ENCODE measurements around the gene UBXN6. TPM values are rescaled to one million over a fixed set of nuclear protein-coding genes. Genes with fewer than 3 reads are reported as not detected.

UBXN6 gene
- total RNA-seq, 2 donors from 2014 or later: 31.2 to 36.9 TPM

DNA sequence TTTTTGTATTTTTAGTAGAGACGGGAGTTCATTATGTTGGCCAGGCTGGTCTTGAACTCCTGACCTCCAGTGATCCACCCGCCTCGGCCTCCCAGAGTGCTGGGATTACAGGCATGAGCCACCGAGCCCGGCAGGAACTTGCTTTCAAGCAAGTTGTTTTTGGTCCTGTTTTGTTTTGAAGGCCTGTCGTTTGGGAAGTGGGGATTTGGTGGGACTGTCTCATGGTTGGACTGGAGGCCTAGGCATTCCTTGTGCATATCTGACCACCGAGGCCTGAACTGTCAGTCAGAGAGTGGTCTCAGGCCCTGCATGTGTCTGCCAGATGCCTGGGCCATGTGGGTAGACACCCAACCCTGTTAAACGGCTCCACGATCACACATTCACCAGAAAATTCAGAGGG is 26.3 kb downstream of the UBXN6 start:
- peaks cover 77% of the 10 kb centered on the region for H3K36me3 Mint-ChIP-seq (ENCODE audit: low read depth)
- no peaks in the 10 kb centered on the region for H3K4me1 Mint-ChIP-seq
- Histone ChIP-seq H3K4me1 (ENCODE audit: control insufficient read depth, insufficient read depth, low read length) (no peaks in the 10 kb centered on the region), H3K9me3 (ENCODE audit: control insufficient read depth, low read length) (peaks cover 5% of the 10 kb centered on the region), H3K27ac (ENCODE audit: low read depth, low read length) (no peak overlapping the region), H3K27me3 (ENCODE audit: control insufficient read depth, insufficient read depth, low read length, poor library complexity, severe bottlenecking) (no peaks in the 10 kb centered on the region), H3K36me3 (ENCODE audit: control insufficient read depth, insufficient read depth, low read length) (peaks cover 68% of the 10 kb centered on the region), H3K9ac (ENCODE audit: extremely low read depth, low read length, poor library complexity, severe bottlenecking) (no peak overlapping the region), H3K4me3 (ENCODE audit: low read length) (no peak overlapping the region)
- no peaks in the 10 kb centered on the region for H3K9me3 Mint-ChIP-seq
- H3K27me3 Mint-ChIP-seq (ENCODE audit: insufficient read depth): no peaks in the 10 kb centered on the region
- TF ChIP-seq CTCF (conservative IDR thresholded peaks at IDR 0.05): no peak
- no peak for DNase-seq
- H3K27ac Mint-ChIP-seq: no peak overlapping the region
- 94 to 95% methylated on average over 7 to 9 of the region's 9 CpGs for WGBS, 2 experiments (ENCODE audit: insufficient coverage in 1 of 2, insufficient read length in 1 of 2)
- H3K4me3 Mint-ChIP-seq: no peak overlapping the region

DNA sequence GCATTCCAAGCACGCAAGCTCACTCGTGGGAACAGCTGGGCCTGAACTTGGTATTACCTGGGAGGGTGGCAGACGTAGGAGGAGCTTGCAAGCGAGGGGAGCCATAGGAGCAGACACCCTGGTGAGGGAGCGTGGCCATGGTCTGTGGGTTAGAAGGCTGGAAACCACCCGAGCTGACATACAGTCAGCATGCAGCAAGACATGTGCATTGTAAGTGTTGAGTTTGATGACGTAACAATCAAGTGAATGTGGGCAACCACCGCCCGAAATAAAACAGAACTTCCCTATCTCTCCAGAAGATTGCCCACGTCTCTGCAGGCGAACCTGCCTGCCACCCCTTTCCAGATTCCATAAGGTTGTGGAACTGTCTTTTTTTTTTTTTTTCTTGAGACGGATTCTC is 26.8 kb downstream of the UBXN6 start:
- Mint-ChIP-seq H3K9me3 (no peaks in the 10 kb centered on the region), H3K27ac (no peak overlapping the region), H3K27me3 (ENCODE audit: insufficient read depth) (no peaks in the 10 kb centered on the region), H3K36me3 (ENCODE audit: low read depth) (peaks cover 78% of the 10 kb centered on the region), H3K4me1 (no peaks in the 10 kb centered on the region), H3K4me3 (no peak overlapping the region)
- no peak for TF ChIP-seq CTCF (conservative IDR thresholded peaks at IDR 0.05)
- H3K36me3 ChIP-seq (ENCODE audit: control insufficient read depth, insufficient read depth, low read length): peaks cover 65% of the 10 kb centered on the region
- no peak for DNase-seq
- 94 to 96% methylated on average over 9 to 12 of the region's 12 CpGs for WGBS, 2 experiments (ENCODE audit: insufficient coverage in 1 of 2, insufficient read length in 1 of 2)
- H3K4me3 ChIP-seq (ENCODE audit: low read length): no peak overlapping the region
- H3K27ac ChIP-seq (ENCODE audit: low read depth, low read length): no peak overlapping the region
- no peaks in the 10 kb centered on the region for H3K4me1 ChIP-seq (ENCODE audit: control insufficient read depth, insufficient read depth, low read length)
- no peaks in the 10 kb centered on the region for H3K27me3 ChIP-seq (ENCODE audit: control insufficient read depth, insufficient read depth, low read length, poor library complexity, severe bottlenecking)
- peaks cover 5% of the 10 kb centered on the region for H3K9me3 ChIP-seq (ENCODE audit: control insufficient read depth, low read length)
- no peak overlapping the region for H3K9ac ChIP-seq (ENCODE audit: extremely low read depth, low read length, poor library complexity, severe bottlenecking)

- H3K9me3 Mint-ChIP-seq: no peaks in the 10 kb centered on the region
- no peak overlapping the region for H3K9ac ChIP-seq (ENCODE audit: extremely low read depth, low read length, poor library complexity, severe bottlenecking)
- no peaks in the 10 kb centered on the region for H3K4me1 ChIP-seq (ENCODE audit: control insufficient read depth, insufficient read depth, low read length)
- no peak for DNase-seq
- no peaks in the 10 kb centered on the region for H3K27me3 ChIP-seq (ENCODE audit: control insufficient read depth, insufficient read depth, low read length, poor library complexity, severe bottlenecking)
- H3K36me3 Mint-ChIP-seq (ENCODE audit: low read depth): peaks cover 78% of the 10 kb centered on the region
- peaks cover 5% of the 10 kb centered on the region for H3K9me3 ChIP-seq (ENCODE audit: control insufficient read depth, low read length)
- no peak overlapping the region for H3K4me3 Mint-ChIP-seq
- H3K27me3 Mint-ChIP-seq (ENCODE audit: insufficient read depth): no peaks in the 10 kb centered on the region
- H3K27ac ChIP-seq (ENCODE audit: low read depth, low read length): no peak overlapping the region
- H3K27ac Mint-ChIP-seq: no peak overlapping the region
- peaks cover 69% of the 10 kb centered on the region for H3K36me3 ChIP-seq (ENCODE audit: control insufficient read depth, insufficient read depth, low read length)
- TF ChIP-seq CTCF (conservative IDR thresholded peaks at IDR 0.05): no peak
- no peak overlapping the region for H3K4me3 ChIP-seq (ENCODE audit: low read length)
- H3K4me1 Mint-ChIP-seq: no peaks in the 10 kb centered on the region
- WGBS, 2 experiments (ENCODE audit: insufficient coverage in 1 of 2, insufficient read length in 1 of 2): 95 to 96% methylated on average over 12 of the region's 12 CpGs
These were observed 27.8 kb downstream of the UBXN6 start for GRCh38 chr19:4429771-4430171.
